UCSD-AML1 (cell line): ENCODE results near the gene KCNJ18.
"Not testable (repeated sequence)": the region's sequence is repeated elsewhere in the genome, so short reads cannot be mapped to it uniquely, and the experiment has no call there.

Experiments used
- DNase-seq: peaks from one replicate; lab custom pipeline; 2025; ENCODE audit not compliant: unreplicated experiment; lab: John Stamatoyannopoulos, UW

Gene KCNJ18

GRCh38 chr17:21670361-21671155 is 21.8 kb upstream of the KCNJ18 start:
- not testable (repeated sequence) for DNase-seq

- not testable (repeated sequence) for DNase-seq
Measured at GRCh38 chr17:21671437-21671836, 20.9 kb upstream of the KCNJ18 start.

GRCh38 chr17:21671871-21672270 is 20.5 kb upstream of the KCNJ18 start:
- not testable (repeated sequence) for DNase-seq

- not testable (repeated sequence) for DNase-seq
Measured at GRCh38 chr17:21673451-21674241, 18.7 kb upstream of the KCNJ18 start.

GRCh38 chr17:21674242-21674731 is 18.0 kb upstream of the KCNJ18 start:
- no peak for DNase-seq

GRCh38 chr17:21674891-21675738 is 17.2 kb upstream of the KCNJ18 start:
- not testable (repeated sequence) for DNase-seq

GRCh38 chr17:21675739-21676130 is 16.6 kb upstream of the KCNJ18 start:
- not testable (repeated sequence) for DNase-seq

- DNase-seq = no peak
Measured at GRCh38 chr17:21676281-21677111, 15.8 kb upstream of the KCNJ18 start.

GRCh38 chr17:21677126-21677910 is 15.0 kb upstream of the KCNJ18 start:
- no peak for DNase-seq

GRCh38 chr17:21677911-21678310 is 14.4 kb upstream of the KCNJ18 start:
- no peak for DNase-seq

- DNase-seq = no peak
Measured at GRCh38 chr17:21678393-21679081, 13.8 kb upstream of the KCNJ18 start.

GRCh38 chr17:21679256-21680146 is 12.8 kb upstream of the KCNJ18 start:
- no peak for DNase-seq

GRCh38 chr17:21680366-21680765 is 12.0 kb upstream of the KCNJ18 start:
- no peak for DNase-seq

- DNase-seq = not testable (repeated sequence)
Measured at GRCh38 chr17:21680850-21681351, 11.4 kb upstream of the KCNJ18 start.

GRCh38 chr17:21681576-21681975 is 10.7 kb upstream of the KCNJ18 start:
- DNase-seq = not testable (repeated sequence)

GRCh38 chr17:21682130-21682529 is 10.2 kb upstream of the KCNJ18 start:
- DNase-seq = not testable (repeated sequence)

GRCh38 chr17:21683142-21683712 is 9.1 kb upstream of the KCNJ18 start:
- DNase-seq = not testable (repeated sequence)
